Medulla oblongata (tissue), 1 donor: ENCODE results near the gene PMIS2.

ENCODE experiments used
- DNase-seq: peaks from one replicate; pipeline ENCODE4 v3.0.0-alpha.2; 2015; ENCODE audit errors: extremely low spot score

PMIS2 gene

DNA sequence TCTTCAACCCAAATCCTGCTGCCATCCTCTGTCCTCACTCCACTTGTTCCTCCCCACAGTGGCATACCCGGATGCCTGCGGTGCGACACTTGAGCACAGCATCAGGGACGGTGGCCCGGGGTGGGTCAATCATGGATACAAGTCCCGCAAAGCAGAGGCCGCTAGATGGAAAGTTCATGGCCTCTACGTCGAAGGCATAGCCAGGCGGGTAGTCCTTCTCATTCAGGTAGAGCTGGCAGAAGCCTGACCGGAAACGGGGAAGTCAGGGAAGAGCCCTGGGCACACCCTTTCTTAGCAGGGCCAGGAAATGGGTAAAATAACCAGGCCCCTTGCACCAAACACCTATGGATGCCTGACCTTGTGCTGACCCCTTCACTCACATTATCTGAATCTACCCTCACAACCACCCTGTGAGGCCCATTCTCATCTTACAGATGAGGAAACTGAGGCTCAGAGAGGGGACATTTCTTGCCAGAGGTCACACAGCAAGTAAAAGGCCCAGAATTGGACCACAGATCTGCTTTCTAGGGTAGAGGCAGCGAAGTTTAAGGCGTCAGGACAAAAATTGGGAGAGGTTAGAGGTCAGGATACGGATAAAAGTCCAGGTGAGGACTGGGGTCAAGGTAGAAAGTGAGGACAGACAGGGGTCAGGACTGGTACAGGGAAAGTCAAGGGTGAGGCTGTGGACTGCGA is 29.0 kb upstream of the PMIS2 start:
- DNase-seq, result no peak

GRCh38 chr19:35557539-35558399 is 28.2 kb upstream of the PMIS2 start:
- no peak for DNase-seq

GRCh38 chr19:35558400-35559280 is 27.3 kb upstream of the PMIS2 start:
- DNase-seq, result no peak

DNA sequence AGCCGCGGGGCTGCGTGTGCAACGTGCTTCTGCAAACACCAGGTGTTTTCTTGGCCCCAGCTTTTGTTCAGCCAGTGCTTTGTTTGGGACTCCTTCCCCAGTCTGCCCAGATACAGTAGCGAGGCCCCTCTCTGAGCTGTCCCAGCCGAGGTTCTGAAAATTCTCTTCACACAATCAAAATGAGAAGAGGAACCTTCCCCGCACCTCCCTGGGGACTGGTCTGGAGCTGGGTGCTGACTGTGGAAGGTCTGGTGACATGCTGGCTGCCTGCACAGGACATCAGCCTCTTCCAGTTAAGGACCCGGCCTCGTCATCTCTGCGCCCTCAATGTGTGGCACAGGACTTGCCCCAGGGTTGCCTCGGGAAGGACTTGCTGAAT is 26.7 kb upstream of the PMIS2 start:
- no peak for DNase-seq

GRCh38 chr19:35559781-35560180 is 26.2 kb upstream of the PMIS2 start:
- DNase-seq, result no peak

GRCh38 chr19:35560271-35560670 is 25.7 kb upstream of the PMIS2 start:
- DNase-seq, result no peak

DNA sequence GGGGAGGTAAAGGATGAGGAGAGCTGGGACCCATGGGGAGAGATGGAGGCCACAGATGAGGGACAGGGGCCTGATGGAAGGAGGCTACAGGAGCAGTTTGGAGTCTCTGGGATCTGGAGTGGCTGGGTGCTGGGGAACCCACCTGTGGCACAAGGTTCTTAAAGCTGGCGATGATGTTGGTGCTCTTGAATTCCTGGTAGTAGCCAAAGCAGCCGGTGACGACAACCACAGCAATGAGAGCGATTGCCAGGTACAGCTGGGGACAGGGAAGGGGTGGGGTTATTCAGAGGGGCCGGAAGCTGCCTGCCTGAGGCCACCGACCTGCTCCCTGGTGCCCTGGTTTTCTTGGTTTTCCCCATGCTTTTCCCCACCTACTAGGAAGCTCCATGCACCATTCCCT is 25.3 kb upstream of the PMIS2 start:
- no peak for DNase-seq

- no peak for DNase-seq
Measured at GRCh38 chr19:35561436-35561835, 24.5 kb upstream of the PMIS2 start.

DNA sequence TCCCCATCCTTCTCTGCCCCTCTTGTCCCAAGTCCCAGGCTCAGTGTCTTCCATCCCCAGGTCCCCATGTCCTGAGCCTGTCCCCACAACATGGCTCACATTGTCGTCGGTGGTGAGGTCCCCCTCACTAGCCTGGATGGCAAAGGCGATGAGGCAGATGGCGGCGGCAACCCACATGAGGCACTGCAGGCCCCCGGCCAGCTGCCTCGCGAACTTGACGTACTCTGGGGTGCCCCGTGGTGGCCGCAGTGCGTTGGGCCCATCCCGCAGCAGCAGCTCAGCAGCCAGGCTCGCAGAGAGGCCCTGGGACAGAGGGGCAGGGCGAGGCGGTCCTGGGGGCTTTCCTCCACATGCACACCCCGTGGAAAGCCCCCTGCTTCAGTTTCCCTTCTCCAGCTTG is 23.6 kb upstream of the PMIS2 start:
- DNase-seq, result no peak

- no peak for DNase-seq
Measured at GRCh38 chr19:35562776-35563175, 23.2 kb upstream of the PMIS2 start.

GRCh38 chr19:35563207-35563829 is 22.7 kb upstream of the PMIS2 start, which contains the start of gene ATP4A:
Gene ATP4A (minus strand): TSS chr19:35563658. CDS start chr19:35563629, 29 bp downstream.
- no peak for DNase-seq

DNA sequence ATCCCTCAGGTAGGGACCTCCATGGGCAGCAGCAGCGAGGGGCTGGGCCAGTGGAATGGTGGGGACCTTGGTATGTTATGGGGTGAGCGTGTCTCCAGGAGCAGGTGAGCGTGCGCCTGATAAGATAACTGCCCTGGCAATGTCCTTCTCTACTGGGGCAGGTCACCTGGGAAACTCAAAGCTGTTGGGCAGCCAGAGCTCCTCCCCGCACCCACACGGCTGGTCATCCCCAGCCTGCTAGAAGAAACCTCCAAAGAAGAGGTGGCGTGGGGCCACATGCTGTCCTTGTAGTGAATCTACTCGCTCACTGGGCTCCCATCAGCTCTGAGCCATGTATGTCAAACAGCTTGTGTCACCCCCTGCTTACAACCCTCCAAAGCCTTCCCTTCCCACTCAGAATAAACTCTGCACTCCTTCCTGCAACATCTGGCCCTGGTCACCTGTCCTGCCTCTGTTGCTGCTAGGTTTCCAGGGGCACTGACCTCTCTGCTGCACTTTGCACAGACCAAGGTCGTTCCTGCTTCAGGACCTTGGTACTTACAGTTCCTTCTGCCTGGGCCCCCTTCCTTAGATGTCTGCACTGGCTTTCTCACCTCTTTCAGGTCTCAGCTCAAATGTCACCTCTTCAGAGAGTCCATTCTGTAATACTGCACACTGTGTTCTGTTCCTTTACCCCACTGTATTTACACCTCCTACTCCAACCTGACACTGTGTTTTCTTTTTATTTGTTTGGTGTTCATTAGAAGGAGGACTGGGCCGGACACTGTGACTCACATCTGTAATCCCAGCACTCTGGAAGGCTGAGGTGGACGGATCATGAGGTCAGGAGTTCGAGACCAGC is 20.7 kb upstream of the PMIS2 start:
- no peak for DNase-seq

DNA sequence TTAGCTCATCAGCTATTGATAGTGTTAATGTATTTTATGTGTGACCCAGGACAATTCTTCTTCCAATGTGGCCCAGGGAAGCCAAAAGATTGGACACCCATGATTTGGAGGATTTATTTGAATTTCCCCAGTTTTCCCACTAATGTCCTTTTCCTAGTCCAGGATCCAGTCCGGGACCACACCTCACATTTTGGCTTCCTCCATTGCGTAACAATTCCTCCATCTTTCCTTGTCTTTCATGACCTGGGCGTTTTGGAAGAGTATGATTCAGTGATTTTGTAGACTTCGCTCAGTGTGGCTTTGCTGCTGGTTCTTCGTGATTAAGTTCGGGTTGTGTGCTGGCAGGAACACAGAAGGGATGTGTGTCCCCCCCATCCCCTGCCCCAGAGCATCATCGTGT is 19.2 kb upstream of the PMIS2 start:
- no peak for DNase-seq

GRCh38 chr19:35569281-35569781 is 16.6 kb upstream of the PMIS2 start:
- no peak for DNase-seq

DNA sequence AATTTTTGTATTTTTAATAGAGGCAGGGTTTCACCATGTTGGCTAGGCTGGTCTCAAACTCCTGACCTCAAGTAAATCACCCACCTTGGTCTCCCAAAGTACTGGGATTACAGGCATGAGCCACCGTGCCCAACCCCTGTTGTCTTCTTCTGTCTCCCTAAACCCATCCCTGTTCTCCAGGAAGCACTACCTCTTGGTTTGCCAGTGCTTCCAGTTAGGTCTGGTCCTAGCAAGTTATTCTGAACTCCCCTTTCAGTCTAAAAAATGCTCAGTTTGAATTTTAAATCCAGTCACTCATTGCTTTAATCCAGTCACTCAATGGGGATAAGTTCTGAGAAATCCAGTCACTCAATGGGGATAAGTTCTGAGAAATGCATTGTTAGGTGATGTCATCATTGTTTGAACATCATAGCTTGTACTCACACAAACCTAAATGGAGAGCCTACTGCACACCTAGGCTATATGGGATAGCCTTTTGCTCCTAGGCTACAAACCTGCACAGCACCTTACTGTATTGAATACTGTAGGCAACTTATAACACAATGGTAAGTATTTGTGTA is 14.5 kb upstream of the PMIS2 start:
- DNase-seq, result no peak

DNA sequence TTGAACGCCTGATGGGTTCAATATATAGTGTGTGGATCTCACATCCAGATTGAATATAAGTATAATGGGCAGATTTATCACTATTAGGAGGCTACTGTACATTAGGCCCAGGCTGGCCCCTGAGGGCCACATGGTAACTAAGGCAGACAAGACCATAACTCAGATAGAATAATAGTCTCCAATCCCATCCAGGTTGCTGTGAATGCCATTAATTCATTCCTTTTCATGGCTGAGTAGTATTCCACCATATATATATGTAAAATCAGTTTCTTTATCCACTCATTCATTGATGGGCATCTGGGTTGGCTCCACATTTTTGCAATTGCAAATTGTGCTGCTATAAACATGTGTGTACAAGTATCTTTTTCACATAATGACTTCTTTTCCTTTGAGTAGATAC is 8.1 kb upstream of the PMIS2 start:
- no peak for DNase-seq

GRCh38 chr19:35578707-35579106 is 7.3 kb upstream of the PMIS2 start:
- DNase-seq, result no peak

- no peak for DNase-seq
Measured at GRCh38 chr19:35582760-35583159, 3.2 kb upstream of the PMIS2 start.

DNA sequence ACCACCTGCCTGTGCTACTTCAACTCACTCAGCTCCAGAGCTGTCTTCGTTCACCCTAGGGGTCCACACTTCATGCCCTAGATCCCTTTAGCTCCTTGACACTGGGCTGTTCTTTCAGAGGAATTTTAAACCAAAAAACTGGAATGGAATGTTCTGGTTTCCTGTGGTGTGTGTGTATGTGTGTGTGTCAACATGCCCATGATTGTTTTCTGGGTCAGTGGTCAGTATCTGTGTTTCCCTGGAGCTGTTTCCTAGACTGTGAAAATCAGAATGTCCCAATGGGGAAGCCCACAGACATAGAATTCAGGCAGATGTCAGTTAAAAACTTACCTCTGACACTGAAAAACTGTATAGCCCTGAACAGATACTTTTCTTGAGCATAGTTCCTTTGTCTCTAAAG is 1.3 kb downstream of the PMIS2 start:
- DNase-seq, result no peak

DNA sequence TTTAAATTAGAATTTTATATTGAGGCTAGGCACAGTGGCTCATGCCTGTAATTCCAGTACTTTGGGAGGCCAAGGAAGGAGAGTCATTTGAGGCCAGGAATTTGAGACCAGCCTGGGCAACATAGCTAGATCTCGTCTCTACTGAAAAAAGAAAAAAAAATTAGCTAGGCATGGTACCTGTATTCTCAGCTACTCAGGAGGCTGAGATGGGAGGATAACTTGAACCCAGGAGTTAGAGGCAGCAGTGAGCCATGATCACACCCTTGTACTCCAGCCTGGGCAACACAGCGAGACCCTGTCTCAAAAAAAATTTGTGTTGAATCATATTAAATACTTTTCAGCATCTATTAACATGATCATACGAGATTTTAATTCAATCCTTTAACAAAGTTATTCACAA is 4.9 kb downstream of the PMIS2 start:
- no peak for DNase-seq
